Measurements from ENCODE around the gene SNRNP40.

- TF ChIP-seq JUN (IDR thresholded peaks at IDR 0.05; ENCODE audit: borderline replicate concordance, insufficient read depth, insufficient read length, low read depth) (no peak), CTCF (IDR thresholded peaks at IDR 0.05; ENCODE audit: extremely low read depth in 1 of 2, insufficient read depth in 1 of 2, low read depth in 1 of 2, low read length in 2 of 2) (no peak), POLR2A (IDR thresholded peaks at IDR 0.05; ENCODE audit: low read depth, low read length) (no peak), MYC (IDR thresholded peaks at IDR 0.05; ENCODE audit: low read depth, low read length) (no peak), EZH2 (IDR thresholded peaks at IDR 0.05; ENCODE audit: borderline replicate concordance, low read depth, low read length, severe bottlenecking) (no peak), POLR2AphosphoS5 (IDR thresholded peaks at IDR 0.05; ENCODE audit: insufficient read depth, low read depth, low read length) (no peak)
Measured at GRCh38 chr1:31315902-31316301, 19.3 kb upstream of the SNRNP40 start.
